HG03342 (cell line): Measurements from ENCODE around the gene MARCKSL1.
"Not testable (repeated sequence)": the region's sequence is repeated elsewhere in the genome, so short reads cannot be mapped to it uniquely, and the experiment has no call there.

ENCODE experiments used
- ATAC-seq: cut with Tn5 transposase; IDR thresholded peaks from one replicate; pipeline ENCODE4 v1.9.1; 2021; ENCODE audit warnings: mild to moderate bottlenecking, moderate library complexity; ENCODE audit not compliant: unreplicated experiment

MARCKSL1 gene

DNA sequence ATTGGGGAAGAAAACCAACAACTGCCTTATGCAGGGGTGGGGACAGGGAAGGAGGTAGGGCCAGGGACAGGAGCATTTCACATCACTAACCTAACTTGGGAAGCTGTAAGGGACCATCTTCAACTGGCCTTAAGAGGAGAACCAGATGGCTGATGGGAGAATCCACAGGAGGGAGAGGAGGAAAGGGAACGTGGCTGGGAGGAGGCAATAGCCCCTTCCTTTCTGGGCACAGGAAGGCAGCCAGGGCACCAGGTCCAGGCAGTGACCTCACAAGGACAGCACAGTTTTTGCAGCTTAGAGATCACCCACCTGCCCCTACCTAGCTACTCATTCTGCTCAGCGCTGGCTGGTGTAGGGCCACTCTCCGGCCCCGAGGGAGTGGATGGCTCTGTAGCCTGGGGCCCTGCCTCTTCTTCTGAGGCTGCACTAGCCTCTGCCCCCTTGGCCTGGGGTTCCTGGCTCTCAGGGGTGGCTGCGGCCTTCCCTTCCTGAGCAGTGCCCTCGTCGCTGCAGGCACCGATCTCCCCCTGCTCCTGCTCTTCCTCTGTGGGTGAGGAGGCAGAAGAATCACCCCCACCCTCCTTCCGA is 1.7 kb downstream of the MARCKSL1 start:
- no peak for ATAC-seq

DNA sequence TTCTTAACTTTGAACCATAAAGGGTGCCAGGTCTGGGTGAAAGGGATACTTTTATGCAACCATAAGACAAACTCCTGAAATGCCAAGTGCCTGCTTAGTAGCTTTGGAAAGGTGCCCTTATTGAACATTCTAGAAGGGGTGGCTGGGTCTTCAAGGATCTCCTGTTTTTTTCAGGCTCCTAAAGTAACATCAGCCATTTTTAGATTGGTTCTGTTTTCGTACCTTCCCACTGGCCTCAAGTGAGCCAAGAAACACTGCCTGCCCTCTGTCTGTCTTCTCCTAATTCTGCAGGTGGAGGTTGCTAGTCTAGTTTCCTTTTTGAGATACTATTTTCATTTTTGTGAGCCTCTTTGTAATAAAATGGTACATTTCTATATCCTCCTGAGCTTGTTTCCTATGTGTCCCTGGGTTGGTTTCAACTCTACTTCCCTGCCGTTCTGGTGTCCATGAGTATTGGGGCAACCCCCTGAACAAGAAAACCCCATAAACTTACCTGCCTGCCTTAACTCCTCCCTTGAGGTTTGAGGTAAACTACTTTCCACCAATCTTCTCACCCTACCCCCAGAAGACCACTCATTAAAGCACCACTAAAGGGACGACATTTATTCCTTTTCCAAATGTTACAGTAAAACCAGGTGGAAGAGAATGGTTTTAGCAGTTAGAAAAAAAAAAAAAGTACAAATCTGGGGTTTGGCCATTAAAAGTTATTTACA is 2.6 kb downstream of the MARCKSL1 start:
- no peak for ATAC-seq

DNA sequence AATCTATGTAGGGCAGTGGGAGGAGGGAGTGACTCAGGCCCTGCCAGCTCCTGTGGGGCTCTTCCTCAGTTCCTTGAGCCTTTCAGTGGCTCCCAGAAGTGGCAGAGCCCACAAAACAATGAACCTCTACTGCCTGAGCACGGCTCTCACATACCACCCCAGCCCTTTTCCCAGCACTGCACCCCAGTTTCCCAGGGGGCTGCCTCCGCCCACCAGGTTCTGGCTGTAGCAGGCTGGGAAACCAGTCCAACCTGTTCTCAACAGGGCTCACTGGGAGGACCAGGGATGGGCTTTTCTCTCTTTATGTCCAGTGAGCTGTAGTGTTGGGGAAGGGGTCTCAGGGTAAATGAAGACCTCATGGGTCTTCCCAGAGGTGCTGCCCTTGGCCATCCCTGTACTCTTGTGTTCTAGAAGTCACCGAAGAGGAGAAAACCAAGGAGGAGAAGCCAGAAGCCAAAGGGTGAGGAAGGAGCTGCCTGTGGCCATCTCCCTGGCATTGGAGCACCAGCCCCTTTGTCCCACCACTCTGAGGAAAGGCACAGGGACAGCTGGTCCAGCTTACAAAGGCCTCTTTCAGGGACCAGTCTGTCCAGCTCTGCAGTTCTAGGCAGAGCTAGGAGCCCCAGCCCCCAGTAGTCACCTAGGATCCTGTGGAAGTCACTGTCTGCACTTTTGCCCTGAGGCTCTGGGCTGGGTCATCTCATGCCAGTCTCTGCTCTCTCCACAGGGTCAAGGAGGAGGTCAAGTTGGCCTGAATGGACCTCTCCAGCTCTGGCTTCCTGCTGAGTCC is 3.5 kb downstream of the MARCKSL1 start:
- ATAC-seq, result no peak

DNA sequence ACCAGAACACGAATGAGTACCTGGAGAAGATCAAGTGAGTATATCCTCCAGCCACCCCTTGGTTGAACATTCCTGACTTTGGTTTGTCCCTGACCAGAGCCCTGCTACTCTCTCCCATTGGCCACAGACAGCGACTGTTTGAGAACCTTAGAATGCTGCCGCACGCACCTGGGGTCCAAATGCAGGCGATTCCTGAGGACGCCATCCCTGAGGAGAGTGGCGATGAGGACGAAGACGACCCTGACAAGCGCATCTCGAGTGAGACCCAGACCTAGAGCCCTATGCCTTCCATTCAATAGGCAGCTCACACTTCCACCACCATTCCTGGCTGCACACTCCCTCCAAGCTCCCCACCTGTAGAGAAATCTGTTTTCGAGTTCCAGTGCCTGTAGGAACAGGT is 4.5 kb downstream of the MARCKSL1 start:
- ATAC-seq, result no peak

DNA sequence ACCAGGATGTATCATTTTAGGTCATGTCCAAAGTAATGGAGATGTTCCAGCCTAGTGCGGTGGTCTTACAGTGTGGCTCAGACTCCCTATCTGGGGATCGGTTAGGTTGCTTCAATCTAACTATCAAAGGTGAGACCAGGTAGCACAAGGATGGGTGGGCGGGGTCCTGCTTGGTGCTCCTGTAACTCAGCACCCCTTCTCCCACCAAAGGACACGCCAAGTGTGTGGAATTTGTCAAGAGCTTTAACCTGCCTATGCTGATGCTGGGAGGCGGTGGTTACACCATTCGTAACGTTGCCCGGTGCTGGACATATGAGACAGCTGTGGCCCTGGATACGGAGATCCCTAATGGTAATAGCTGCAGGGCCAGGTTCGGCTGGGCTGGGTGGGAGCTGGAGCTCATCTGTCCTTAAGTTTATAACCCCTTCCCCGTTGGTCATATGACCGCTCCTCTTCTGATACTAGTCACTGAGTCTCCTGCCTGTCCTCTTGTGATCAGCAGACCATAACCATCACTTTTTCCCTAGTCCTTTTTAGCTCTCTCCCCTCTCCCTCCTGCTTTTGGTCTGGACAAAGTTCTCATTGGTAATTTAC is 5.4 kb downstream of the MARCKSL1 start:
- no peak for ATAC-seq

DNA sequence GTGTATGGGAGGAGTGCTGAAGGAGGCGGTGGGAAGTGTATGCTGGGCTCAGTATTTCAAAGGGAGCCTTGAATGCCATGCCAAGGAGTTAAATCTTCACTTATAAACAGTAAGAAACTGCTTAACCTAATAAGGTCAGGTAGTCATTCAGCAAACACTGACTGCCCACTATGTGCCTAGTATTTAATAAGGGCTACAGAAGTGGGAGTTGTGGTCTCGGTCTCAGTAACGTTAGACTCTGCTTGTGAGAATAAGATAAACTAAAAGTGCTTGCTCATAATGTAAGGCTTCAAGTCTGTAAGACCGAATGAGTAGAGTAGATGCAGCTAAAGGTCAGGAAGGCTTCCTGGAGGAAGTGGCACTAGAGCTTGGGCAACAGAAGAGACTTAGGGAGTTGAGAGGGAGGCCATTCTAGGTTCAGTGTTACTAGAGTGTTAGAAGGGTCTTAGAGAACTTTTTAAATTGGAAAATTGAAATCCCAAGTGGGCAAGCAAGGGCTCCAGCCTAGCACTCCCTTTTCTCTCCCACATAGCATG is 6.0 kb downstream of the MARCKSL1 start:
- no peak for ATAC-seq

DNA sequence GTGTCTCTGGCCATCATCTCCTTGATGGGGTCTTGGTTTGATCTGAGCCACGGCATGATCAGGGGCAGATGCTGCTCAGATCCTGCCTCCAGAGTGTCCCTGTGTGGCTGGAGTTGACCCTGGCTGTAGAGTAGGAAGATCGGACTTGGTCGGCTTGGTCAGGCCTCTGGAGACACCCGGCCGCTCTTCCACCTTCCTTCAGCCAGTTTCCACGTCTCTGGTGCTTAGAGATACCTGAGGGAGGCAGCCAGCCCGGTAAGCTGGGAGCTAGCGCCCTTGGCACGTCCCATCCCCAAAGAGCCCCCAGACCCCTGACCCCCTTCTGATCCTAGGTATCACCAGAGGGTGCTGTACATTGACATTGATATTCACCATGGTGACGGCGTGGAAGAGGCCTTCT is 8.8 kb downstream of the MARCKSL1 start:
- no peak for ATAC-seq

DNA sequence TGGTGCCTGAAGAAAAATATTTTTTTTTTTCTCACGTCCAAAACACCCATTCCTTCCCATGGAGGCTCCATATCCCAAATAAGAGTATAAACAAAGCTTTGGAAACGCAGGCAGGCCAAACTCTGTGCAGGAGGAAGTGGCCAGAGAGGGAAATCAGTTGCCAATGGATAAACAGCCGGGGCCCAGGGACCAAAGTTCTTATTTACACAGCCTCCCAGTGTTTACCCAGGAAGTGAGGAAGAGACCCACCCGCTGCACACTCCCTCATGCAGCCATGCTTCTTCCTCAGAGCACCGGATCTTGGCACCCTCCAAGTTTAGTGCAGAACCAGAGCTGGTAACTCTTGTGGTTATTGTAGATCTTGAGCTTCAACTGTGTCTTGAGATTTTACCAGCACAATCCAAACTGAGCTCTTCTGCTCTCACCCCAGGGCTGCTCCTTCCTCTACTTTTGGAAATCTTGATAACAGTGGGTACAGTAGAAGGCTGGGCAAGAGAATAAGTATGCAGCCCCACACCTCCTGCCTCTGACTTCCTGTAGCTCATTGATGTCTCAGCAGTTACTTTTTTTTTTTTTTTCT is 14.2 kb downstream of the MARCKSL1 start:
- ATAC-seq, result no peak

DNA sequence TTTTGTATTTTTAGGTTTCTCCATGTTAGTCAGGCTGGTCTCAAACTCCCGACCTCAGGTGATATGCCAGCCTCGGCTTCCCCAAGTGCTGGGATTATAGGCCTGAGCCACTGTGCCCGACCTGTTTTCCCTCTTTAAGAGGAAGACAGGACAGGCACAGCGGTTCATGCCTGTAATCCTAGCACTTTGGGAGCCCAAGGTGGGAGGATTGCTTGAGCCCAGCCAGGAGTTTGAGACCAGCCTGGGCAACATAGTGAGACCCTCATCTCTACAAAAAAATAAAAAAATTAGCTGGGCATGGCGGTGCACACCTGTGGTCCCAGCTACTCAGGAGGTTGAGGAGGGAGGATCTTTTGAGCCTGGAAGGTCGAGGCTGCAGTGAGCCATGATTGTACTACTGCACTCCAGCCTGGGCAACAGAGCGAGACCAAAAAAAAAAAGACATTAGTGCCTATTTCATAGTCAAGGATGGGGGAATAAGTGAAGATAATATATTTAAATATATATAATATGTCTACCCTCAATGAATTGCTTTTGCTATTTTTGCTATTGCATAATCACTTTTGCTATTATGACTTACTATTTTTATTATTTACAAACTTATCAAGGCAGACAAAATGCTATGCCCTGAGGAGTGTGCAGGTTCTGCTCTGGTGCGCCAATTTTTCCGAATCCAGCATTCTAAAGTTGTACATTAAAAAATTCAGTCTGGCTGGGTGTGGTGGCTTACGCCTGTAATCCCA is 17.7 kb downstream of the MARCKSL1 start:
- ATAC-seq, result no peak

DNA sequence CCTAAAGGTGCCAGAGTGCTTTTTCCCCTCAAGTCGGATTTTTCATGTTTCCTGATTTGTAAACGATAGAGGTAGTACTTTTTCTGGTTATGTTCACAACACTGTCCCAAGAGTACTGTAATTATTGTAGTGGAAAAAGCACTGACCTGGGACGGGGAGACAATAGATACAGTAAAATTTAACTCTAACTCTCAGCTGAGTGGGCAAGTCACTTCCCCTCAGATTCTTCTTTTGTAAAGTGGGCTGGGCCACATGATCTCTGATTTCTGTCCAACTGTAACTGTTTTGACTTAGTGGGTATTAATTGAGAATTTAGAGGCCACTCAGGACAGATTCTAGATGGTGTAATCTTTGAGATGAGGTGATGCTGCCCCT is 19.1 kb downstream of the MARCKSL1 start:
- peak; percentile 32 for ATAC-seq

DNA sequence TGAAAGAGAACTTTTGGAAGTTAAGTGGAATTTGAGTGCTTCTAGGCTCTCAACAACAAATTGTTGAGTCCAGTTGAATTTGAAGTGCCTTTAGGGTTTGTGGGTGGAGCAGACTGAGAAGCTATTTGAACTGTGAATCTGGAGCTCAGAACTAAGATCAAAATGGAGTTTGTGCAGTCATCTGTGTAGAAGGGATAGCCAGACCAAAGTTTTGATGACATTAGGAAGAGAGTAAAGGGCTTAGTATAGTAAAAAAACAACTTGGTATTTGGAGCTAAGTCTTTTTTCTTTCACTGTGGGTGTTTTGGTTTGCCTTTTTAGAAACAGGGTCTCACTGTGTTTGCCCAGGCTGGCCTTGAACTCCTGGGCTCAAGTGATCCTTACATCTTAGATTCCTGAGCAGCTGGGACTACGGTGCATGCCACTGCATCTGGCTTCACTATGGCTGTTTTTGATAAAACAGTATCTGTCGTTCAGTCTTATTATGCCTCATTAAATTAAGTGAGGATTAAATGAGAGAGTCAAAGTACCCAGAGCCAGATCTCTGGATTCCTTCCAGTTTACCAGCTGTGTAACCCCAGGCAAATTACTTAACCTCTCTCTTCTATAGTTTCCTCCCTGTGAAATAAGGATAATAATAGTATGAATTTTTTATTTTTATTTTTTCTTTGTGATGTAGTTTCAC is 24.2 kb downstream of the MARCKSL1 start:
- no peak for ATAC-seq

DNA sequence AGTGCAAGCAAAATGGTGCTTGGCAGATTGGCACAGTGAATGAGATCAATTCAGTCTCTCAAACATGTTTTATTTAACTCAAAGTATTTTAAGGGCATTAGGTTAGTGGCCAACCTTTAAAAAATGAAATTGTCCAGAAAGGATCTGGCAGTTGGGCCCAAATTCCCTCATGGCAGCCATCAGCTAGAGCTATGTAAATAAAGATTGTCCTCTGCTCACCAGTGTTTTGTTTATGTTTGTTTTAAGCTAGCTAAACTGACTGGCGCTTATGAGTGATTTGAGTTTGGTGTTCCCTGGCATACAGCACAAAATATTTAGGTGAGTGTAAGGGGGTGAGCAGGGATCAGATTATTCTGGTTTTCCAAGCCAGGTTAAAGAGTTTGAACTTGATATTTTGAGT is 26.1 kb downstream of the MARCKSL1 start:
- ATAC-seq, result no peak

DNA sequence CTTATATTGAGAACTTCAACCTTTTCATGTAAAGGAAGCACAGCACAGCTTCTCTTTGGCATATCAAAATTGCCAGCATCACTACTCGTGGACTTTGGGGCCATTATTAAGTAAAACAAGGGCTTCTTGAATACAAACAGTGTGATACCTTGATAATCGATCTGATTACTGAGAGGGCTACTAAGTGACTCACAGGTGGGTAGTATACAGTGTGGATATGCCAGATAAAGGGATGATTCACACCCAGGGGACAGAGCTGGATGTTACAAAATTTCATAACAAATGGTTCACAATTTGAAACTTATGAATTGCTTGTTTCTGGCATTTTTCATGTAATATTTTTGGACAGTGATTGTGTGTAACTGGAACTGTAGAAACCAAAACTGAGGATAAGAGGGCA is 28.7 kb downstream of the MARCKSL1 start:
- no peak for ATAC-seq

DNA sequence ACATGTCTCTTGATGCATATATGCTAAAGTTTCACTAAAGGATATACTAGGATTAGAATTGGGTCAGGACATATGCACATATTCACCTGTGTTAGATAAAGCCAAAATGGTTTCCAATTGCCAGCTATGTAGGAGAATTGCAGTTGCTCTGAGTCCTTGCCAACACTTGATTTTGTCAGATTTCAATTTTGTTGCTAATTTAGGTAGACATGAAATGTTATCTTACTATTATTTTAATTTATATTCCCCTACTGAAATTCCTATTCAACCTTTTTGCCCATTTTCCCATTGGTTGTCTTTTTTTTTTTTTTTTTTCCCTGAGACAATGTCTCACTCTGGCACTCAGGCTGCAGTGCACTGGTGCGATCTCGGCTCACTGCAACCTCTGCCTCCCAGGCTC is 30.7 kb downstream of the MARCKSL1 start:
- ATAC-seq, result no peak

DNA sequence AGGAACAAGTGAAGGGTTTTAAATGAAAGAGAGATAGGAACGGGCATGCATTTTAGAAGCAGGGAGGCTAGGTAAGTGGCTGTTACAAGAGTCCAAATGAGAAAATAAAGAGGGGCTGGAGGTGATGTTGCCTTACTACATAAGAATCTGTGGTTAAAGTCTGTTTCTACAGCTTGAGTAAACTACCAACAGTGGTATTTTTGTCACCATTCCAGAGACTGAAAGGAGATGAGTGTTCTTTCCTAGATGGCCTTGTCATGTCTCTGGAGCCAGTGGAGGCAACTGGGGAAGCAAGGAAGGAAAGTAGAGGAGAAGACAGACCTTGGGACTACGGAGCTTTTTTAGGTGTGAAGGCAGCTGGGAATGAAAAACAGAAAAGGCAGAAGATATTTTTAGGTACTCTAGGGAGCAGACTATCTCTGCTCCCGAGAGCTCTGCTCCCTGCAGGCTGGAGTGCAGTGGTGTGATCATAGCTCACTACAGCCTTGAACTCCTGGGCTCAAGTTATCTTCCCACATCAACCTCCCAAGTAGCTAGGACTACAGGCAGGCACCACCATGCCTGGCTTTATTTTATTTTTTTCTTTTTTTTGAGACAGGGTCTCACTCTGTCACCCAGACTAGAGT is 31.9 kb downstream of the MARCKSL1 start:
- no peak for ATAC-seq

DNA sequence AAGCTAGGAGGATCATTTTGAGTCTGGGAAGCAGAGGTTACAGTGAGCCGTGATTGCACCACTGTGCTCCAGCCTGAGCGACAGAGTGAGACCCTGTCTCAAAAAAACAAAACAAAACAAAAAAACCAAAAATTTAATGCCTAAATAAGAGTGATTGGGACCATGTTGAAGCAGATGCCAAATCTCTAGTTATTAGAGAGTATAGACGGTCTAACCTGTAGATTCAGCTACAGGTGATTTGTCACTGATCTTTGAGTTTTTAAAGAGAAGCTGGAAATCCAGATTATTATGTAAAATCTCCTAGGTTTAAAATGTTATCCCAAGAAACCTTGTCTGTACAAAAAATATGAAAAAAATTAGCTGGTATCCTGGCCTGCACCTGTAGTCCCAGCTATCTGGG is 32.7 kb downstream of the MARCKSL1 start:
- no peak for ATAC-seq

DNA sequence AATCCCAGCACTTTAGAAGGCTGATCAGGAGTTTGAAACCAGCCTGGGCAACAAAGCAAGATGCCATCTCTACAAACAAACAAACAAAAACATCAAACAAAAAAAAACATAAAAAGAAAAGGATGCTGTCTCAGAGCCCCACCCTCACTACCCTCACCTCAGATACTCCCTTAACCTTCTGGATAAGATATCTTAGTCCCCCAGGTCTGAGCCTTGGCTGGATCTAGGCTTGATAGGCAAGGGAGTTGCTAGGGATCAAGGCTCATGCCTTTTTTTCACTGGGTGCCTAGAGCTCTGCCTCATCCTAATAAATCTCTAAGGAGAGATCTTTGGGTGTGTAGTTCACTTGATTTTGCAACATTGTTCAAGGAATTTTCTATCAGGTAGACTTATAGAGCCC is 36.7 kb downstream of the MARCKSL1 start:
- no peak for ATAC-seq

DNA sequence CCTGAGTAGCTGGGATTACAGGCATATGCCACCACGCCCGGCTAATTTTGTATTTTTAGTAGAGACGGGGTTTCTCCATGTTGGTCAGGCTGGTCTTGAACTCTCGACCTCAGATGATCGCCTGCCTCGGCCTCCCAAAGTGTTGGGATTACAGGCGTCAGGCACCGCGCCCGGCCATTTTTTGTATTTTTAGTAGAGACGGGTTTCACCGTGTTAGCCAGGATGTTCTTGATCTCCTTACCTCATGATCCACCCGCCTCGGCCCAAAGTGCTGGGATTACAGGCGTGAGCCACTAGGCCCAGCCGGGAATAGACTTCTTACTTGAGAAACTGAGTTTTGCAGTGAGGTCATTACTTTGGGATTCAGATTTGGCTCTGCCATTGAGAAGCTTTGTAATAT is 37.8 kb downstream of the MARCKSL1 start:
- not testable (repeated sequence) for ATAC-seq

DNA sequence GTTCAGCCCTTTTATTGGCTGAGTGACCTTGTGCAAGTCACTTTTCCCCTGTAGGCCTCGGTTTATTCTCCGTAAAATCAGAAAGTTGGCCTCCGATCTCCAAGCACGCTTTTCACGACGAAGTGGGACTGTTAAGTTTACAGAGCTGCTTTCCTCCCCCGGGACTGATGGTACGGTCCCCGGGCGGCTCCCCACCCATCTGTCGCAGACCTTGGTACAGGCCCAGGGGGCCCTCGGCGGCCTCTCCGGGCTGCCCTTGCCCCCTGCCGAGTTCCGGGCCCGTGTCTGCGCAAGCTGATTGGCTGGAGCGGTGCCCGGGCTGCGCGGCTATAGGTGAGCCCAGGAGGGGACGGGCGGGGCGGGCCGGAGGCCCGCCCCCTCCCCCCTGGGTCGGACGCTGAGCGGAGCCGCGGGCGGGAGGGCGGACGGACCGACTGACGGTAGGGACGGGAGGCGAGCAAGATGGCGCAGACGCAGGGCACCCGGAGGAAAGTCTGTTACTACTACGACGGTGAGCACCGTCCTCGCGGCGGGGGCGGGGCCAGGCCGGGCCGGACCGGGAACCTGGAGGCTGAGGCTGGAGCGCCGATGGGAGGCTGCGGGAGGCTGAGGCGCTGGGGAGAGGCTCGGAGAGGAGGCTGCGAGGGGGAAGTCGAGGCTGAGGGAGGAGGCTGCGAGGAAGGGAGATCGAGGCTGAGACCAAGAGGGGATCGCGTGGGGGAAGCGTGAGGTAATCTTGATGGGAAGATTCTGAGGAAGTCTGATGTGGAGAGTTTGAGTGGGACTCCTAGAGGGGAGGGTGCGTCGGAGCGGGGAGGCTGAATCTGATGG is 44.1 kb downstream of the MARCKSL1 start, which contains the start of gene HDAC1:
Gene HDAC1, plus strand, starts transcription at position 376 of the 831 bp plus-strand sequence. Its CDS starts 87 bp downstream, at position 463.
- ATAC-seq, result peak; percentile 96
